ENCODE data around the gene TMEM79. TPM values are rescaled to one million over a fixed set of nuclear protein-coding genes. Genes with fewer than 3 reads are reported as not detected.

The TMEM79 gene
- total RNA-seq, 1 experiment from 2014 or later, result 9.1 TPM

DNA sequence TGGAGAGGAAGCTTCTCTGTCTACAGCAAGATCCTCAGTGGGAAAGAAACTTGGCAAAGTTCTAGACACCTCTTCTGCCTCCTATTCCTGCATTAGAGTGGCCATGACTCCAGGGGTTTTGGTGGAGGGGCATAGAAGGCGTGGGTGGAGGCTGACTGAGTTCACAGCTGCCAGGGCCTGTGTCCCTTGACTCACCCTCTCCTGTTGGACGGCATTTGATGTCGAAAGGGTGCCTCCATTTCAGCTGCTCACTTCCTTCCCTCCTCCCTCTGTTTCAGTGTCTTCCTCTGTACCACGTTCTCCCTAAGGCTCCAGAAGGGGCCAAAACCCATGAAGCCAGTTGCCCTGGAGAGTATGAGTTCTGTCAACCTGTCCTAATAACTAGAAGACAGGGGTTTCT lies 632 bp downstream of the TMEM79 start:
- no TSS peak for BruUV-seq (replicated peaks)
- ChIA-PET CTCF (no interaction called here), POLR2A (ENCODE audit: low non-redundant PET) (no interaction called here)
- Histone ChIP-seq H3K27me3 (replicated peaks; ENCODE audit: insufficient read depth, low read depth, low read length, poor library complexity) (no peaks in the 10 kb centered on the region), H3K4me3 (ENCODE audit: low read depth, low read length, poor library complexity, severe bottlenecking) (no peak overlapping the region), H3K4me1 (ENCODE audit: insufficient read depth, low read length, poor library complexity, severe bottlenecking) (peaks cover 8% of the 10 kb centered on the region), H3K36me3 (ENCODE audit: insufficient read depth, low read length, poor library complexity, severe bottlenecking) (peaks cover 7% of the 10 kb centered on the region), H3K9me3 (ENCODE audit: low read depth, low read length, poor library complexity, severe bottlenecking) (no peaks in the 10 kb centered on the region), H3K27ac (ENCODE audit: low read depth, low read length, poor library complexity, severe bottlenecking) (no peak overlapping the region)
- TF ChIP-seq EZH2 (IDR thresholded peaks at IDR 0.05; ENCODE audit: borderline replicate concordance, low read depth, low read length, poor library complexity, severe bottlenecking), result no peak
- TF ChIP-seq, protein P1, sequence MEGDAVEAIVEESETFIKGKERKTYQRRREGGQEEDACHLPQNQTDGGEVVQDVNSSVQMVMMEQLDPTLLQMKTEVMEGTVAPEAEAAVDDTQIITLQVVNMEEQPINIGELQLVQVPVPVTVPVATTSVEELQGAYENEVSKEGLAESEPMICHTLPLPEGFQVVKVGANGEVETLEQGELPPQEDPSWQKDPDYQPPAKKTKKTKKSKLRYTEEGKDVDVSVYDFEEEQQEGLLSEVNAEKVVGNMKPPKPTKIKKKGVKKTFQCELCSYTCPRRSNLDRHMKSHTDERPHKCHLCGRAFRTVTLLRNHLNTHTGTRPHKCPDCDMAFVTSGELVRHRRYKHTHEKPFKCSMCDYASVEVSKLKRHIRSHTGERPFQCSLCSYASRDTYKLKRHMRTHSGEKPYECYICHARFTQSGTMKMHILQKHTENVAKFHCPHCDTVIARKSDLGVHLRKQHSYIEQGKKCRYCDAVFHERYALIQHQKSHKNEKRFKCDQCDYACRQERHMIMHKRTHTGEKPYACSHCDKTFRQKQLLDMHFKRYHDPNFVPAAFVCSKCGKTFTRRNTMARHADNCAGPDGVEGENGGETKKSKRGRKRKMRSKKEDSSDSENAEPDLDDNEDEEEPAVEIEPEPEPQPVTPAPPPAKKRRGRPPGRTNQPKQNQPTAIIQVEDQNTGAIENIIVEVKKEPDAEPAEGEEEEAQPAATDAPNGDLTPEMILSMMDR (conservative IDR thresholded peaks at IDR 0.05; ENCODE audit: low read depth, low read length), result no peak
- intact Hi-C loops (cut with micrococcal nuclease; ENCODE audit: unreplicated experiment), result no loop called here
- no peak for DNase-seq (ENCODE audit: low spot score)

DNA sequence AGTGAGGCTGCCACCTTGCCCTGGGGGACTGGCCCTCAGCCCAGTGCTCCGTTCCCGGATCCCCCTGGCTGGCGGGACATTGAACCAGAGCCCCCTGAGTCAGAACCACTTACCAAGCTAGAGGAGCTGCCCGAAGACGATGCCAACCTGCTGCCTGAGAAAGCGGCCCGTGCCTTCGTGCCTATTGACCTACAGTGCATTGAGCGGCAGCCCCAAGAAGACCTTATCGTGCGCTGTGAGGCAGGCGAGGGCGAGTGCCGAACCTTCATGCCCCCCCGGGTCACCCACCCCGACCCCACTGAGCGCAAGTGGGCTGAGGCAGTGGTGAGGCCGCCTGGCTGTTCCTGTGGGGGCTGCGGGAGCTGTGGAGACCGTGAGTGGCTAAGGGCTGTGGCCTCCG lies 1.3 kb downstream of the TMEM79 start:
- Histone ChIP-seq H3K9me3 (ENCODE audit: low read depth, low read length, poor library complexity, severe bottlenecking) (no peaks in the 10 kb centered on the region), H3K4me3 (ENCODE audit: low read depth, low read length, poor library complexity, severe bottlenecking) (no peak overlapping the region), H3K4me1 (ENCODE audit: insufficient read depth, low read length, poor library complexity, severe bottlenecking) (peaks cover 8% of the 10 kb centered on the region), H3K36me3 (ENCODE audit: insufficient read depth, low read length, poor library complexity, severe bottlenecking) (peaks cover under 1% of the 10 kb centered on the region), H3K27me3 (replicated peaks; ENCODE audit: insufficient read depth, low read depth, low read length, poor library complexity) (no peaks in the 10 kb centered on the region), H3K27ac (ENCODE audit: low read depth, low read length, poor library complexity, severe bottlenecking) (no peak overlapping the region)
- intact Hi-C loops (cut with micrococcal nuclease; ENCODE audit: unreplicated experiment), result no loop called here
- TF ChIP-seq EZH2 (IDR thresholded peaks at IDR 0.05; ENCODE audit: borderline replicate concordance, low read depth, low read length, poor library complexity, severe bottlenecking), result no peak
- TF ChIP-seq, protein P1 (conservative IDR thresholded peaks at IDR 0.05; ENCODE audit: low read depth, low read length), result no peak
- no peak for DNase-seq (ENCODE audit: low spot score)
- POLR2A ChIA-PET (ENCODE audit: low non-redundant PET), result no interaction called here
- no TSS peak for BruUV-seq (replicated peaks)
- CTCF ChIA-PET, result no interaction called here

DNA sequence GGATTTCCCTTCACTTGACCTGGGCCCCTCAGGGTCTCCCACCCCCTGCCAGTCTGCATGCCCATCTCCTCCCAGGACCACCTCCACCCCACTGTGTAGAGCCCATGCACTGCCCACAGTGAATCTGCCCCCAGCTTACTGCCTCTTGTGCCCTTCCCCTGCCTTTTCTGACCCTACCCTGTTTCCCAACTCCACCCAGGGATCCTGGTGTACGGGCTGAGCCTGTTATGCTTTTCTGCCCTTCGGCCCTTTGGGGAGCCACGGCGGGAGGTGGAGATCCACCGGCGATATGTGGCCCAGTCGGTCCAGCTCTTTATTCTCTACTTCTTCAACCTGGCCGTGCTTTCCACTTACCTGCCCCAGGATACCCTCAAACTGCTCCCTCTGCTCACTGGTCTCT lies 1.9 kb downstream of the TMEM79 start:
- Histone ChIP-seq H3K9me3 (ENCODE audit: low read depth, low read length, poor library complexity, severe bottlenecking) (no peaks in the 10 kb centered on the region), H3K27me3 (replicated peaks; ENCODE audit: insufficient read depth, low read depth, low read length, poor library complexity) (no peaks in the 10 kb centered on the region), H3K36me3 (ENCODE audit: insufficient read depth, low read length, poor library complexity, severe bottlenecking) (no peaks in the 10 kb centered on the region), H3K4me1 (ENCODE audit: insufficient read depth, low read length, poor library complexity, severe bottlenecking) (peaks cover 2% of the 10 kb centered on the region), H3K27ac (ENCODE audit: low read depth, low read length, poor library complexity, severe bottlenecking) (no peak overlapping the region), H3K4me3 (ENCODE audit: low read depth, low read length, poor library complexity, severe bottlenecking) (no peak overlapping the region)
- BruUV-seq (replicated peaks), result no TSS peak
- CTCF ChIA-PET, result interaction anchor here (0.6 kb wide), 1 partner anchor 100 kb away, joined by 8 read pairs; no protein-coding TSS in a partner anchor
- intact Hi-C loops (cut with micrococcal nuclease; ENCODE audit: unreplicated experiment), result no loop called here
- TF ChIP-seq, protein P1 (conservative IDR thresholded peaks at IDR 0.05; ENCODE audit: low read depth, low read length), result no peak
- TF ChIP-seq EZH2 (IDR thresholded peaks at IDR 0.05; ENCODE audit: borderline replicate concordance, low read depth, low read length, poor library complexity, severe bottlenecking), result no peak
- no peak for DNase-seq (ENCODE audit: low spot score)
- POLR2A ChIA-PET (ENCODE audit: low non-redundant PET), result no interaction called here

Data from A673 (cell line).